Muscle layer of duodenum (tissue), 2 donors: ENCODE data around the gene MRGPRG.

Experiments used
- H3K27ac ChIP-seq: one replicate; pipeline ENCODE4 v1.7.0; 2013; ENCODE audit warnings: mild to moderate bottlenecking, low read length
- H3K27me3 ChIP-seq: one replicate; pipeline ENCODE4 v1.7.0; 2013; ENCODE audit warnings: low read depth, mild to moderate bottlenecking, control low read depth, low read length
- H3K36me3 ChIP-seq, 2 donors: one replicate each; pipeline ENCODE4 v1.7.0; 2013; ENCODE audit warnings: low read length in 2 of 2, control low read depth in 1 of 2, mild to moderate bottlenecking in 1 of 2; ENCODE audit not compliant: insufficient read depth in 2 of 2, control insufficient read depth in 1 of 2
- H3K4me1 ChIP-seq, 2 donors: one replicate each; pipeline ENCODE4 v1.7.0; 2013; ENCODE audit warnings: low read length in 2 of 2, mild to moderate bottlenecking in 2 of 2, control low read depth in 1 of 2, moderate library complexity in 1 of 2; ENCODE audit not compliant: insufficient read depth in 2 of 2, control insufficient read depth in 1 of 2
- H3K4me3 ChIP-seq, 2 donors: one replicate each; pipeline ENCODE4 v1.7.0; 2013; ENCODE audit warnings: low read length in 2 of 2, low read depth in 1 of 2, mild to moderate bottlenecking in 1 of 2
- H3K9me3 ChIP-seq, 2 donors: one replicate each; pipeline ENCODE4 v1.7.0; 2013; ENCODE audit warnings: low read length in 2 of 2, control low read depth in 1 of 2, mild to moderate bottlenecking in 1 of 2; ENCODE audit not compliant: control insufficient read depth in 1 of 2
- donor health status: healthy.

The MRGPRG gene

GRCh38 chr11:3216027-3216525 lies 2.5 kb downstream of the MRGPRG start:
- Histone ChIP-seq H3K36me3 (no peaks in the 10 kb centered on the region), H3K4me3 (no peak overlapping the region), H3K9me3 (peaks cover 0 to 6% of the 10 kb centered on the region in 2 donors), H3K27me3 (peaks cover 11% of the 10 kb centered on the region), H3K4me1 (peaks cover 0 to 4% of the 10 kb centered on the region in 2 donors), H3K27ac (no peak overlapping the region)

DNA sequence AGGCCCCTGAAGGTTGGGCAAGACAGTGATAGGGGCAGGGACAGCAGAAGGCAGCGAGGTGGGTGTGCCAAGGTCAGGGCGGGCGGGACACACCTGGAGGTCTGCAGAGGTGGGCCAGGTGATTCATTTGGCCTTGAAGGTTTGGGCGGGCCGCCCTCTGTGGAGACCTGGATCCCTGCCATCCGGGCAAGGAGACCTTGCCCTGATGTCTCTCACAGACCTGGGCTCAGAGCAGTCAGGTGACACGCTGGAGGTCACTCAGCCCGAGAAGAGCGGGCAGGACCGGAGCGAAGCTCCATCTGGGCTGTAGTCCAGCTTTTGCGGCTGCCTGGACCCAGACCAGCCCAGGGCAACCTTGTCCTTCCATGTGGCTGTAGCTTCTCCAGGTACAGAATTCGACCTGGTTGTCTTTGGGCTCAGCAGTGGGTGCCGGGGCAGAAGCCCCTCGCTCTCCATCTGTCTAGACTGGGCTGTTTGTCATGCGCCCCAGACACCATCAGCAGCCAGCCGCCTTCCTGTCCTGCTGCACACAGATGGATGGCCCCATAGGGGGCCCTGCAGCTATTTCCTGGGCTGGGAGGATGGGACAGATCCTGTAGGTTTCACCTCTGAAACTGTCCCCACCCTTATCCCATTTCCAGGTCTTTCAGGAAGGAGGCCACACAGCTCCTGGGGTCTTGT lies 3.1 kb downstream of the MRGPRG start:
- peaks cover 7% of the 10 kb centered on the region for H3K27me3 ChIP-seq
- no peaks in the 10 kb centered on the region for H3K36me3 ChIP-seq
- H3K27ac ChIP-seq, result no peak overlapping the region
- no peak overlapping the region for H3K4me3 ChIP-seq
- H3K9me3 ChIP-seq, result peaks cover 0 to 6% of the 10 kb centered on the region in 2 donors
- peaks cover 0 to 4% of the 10 kb centered on the region in 2 donors for H3K4me1 ChIP-seq

DNA sequence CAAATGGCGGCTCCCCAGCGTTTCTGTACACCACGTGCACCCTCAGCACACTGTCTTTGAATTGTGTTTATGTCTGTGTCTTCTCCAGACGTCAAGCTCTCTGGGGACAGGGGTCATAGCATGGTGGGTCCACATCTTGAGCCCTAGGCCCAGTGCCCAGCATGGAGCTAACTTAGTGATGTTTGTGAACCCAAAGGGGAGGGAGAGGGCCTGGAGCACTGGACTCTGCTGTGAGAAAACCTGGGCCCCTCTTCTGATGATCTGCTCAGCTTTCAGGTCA lies 4.3 kb downstream of the MRGPRG start:
- Histone ChIP-seq H3K9me3 (peaks cover 0 to 6% of the 10 kb centered on the region in 2 donors), H3K4me3 (no peak overlapping the region), H3K27me3 (peaks cover 5% of the 10 kb centered on the region), H3K4me1 (peaks cover 0 to 4% of the 10 kb centered on the region in 2 donors), H3K36me3 (no peaks in the 10 kb centered on the region), H3K27ac (no peak overlapping the region)

DNA sequence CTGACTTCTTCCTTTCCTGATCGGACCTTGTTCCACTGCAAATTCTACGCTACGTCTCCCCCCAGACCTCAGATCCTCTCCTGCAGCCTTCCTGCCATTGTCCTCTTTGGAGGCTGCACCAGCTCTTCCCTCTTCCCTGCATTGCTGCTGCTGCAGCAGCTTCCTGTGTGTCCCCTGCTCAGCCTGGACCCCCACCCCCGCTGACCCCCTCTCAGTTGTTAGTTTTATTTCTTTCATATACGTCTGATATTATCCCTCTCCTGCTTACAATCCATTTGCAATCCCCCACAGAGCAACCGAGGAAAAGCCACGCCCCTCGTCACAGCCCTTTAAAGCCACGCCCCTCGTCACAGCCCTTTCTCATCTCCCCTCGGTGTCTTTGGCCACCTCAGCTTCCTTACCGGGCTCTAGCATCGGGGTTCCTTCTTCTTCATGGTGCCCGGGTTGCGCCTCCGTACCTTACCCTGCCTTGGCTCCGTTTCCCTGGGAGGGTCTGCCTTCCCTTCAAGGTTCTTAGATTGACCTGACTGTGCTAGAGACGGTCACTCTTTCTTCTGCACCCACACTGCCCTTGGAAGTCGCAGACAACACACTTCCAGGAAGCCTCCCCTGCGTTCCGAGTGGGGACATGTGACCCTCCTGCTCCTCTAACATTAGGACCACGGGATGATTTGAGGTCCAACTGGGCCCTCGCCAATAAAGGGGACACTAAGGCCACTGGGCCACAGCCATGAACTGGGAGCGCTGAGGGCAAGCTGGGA lies 4.8 kb downstream of the MRGPRG start:
- Histone ChIP-seq H3K27me3 (peaks cover 3% of the 10 kb centered on the region), H3K4me1 (peaks cover 0 to 4% of the 10 kb centered on the region in 2 donors), H3K4me3 (no peak overlapping the region)

GRCh38 chr11:3208272-3208671 lies 10.3 kb downstream of the MRGPRG start:
- peaks cover 6% of the 10 kb centered on the region for H3K27me3 ChIP-seq
- peaks cover 0 to 10% of the 10 kb centered on the region in 2 donors for H3K4me1 ChIP-seq
- H3K4me3 ChIP-seq, result no peak overlapping the region
- H3K9me3 ChIP-seq, result peaks cover 0 to 6% of the 10 kb centered on the region in 2 donors
- H3K27ac ChIP-seq, result no peak overlapping the region
- H3K36me3 ChIP-seq, result no peaks in the 10 kb centered on the region

More for the DNA sequence above, 4.8 kb downstream of the MRGPRG start:
- H3K9me3 ChIP-seq, result peaks cover 0 to 6% of the 10 kb centered on the region in 2 donors
- no peak overlapping the region for H3K27ac ChIP-seq
- no peaks in the 10 kb centered on the region for H3K36me3 ChIP-seq

GRCh38 chr11:3207526-3208189 lies 11.0 kb downstream of the MRGPRG start:
- Histone ChIP-seq H3K9me3 (peaks cover 0 to 6% of the 10 kb centered on the region in 2 donors), H3K27ac (no peak overlapping the region), H3K27me3 (peaks cover 9% of the 10 kb centered on the region), H3K4me3 (no peak overlapping the region), H3K36me3 (no peaks in the 10 kb centered on the region), H3K4me1 (peaks cover 0 to 17% of the 10 kb centered on the region in 2 donors)

GRCh38 chr11:3206922-3207204 lies 11.8 kb downstream of the MRGPRG start:
- peaks cover 0 to 17% of the 10 kb centered on the region in 2 donors for H3K4me1 ChIP-seq
- no peaks in the 10 kb centered on the region for H3K36me3 ChIP-seq
- H3K4me3 ChIP-seq, result no peak overlapping the region
- peaks cover 11% of the 10 kb centered on the region for H3K27me3 ChIP-seq
- no peak overlapping the region for H3K27ac ChIP-seq
- peaks cover 0 to 6% of the 10 kb centered on the region in 2 donors for H3K9me3 ChIP-seq

- Histone ChIP-seq H3K9me3 (peaks cover 0 to 2% of the 10 kb centered on the region in 2 donors), H3K4me1 (peaks cover 0 to 17% of the 10 kb centered on the region in 2 donors), H3K27me3 (peaks cover 16% of the 10 kb centered on the region), H3K27ac (no peak overlapping the region), H3K36me3 (no peaks in the 10 kb centered on the region), H3K4me3 (no peak overlapping the region)
Measured at GRCh38 chr11:3206156-3206921, 12.3 kb downstream of the MRGPRG start.

DNA sequence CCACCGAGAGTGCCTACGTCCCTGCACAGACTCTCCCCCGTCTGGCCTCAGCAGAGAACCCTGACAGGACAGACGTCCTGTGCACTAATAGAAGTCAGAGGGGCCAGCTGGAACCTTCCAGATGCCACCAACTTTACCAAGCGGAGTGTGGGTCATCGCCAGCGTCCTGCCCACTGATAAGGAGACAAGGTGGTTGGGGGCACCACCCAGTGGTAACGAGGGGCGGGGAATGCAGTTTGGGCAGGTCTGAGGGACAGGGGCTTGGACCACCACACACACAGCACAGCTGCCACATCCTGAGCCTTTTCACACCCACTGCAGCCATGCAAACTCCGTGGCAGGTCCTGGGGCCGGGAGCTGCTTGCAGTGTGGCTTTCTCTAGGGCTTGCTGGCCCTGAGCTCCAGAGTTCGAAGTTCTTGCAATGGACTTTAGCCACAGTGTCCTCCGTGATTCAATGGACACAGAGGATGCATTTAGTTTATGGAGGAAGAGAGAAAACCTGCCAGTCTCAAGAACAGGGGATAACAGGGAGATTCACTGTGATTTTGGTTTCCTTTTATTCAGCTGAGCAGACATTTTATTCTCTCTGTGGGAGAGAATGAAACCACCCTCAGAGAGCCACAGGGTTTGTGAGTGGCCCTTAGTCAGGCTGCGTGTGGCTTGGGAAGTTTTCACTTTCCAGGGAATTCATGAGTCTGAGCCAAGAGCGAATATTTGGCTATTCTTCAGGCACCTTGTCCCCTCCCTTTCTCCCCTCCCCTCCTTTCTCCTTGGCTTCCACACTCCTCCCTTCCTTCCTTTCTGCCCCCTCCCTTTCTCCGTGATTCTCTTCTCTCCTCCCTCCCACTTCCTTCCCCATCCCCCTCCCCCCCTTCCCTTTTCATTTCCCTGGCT lies 13.1 kb downstream of the MRGPRG start:
- H3K4me3 ChIP-seq, result peak overlapping the region in 1 of 2 donors; percentile 28
- no peaks in the 10 kb centered on the region for H3K36me3 ChIP-seq
- no peaks in the 10 kb centered on the region for H3K9me3 ChIP-seq
- no peak overlapping the region for H3K27ac ChIP-seq
- peaks cover 17% of the 10 kb centered on the region for H3K27me3 ChIP-seq
- H3K4me1 ChIP-seq, result peaks cover 0 to 17% of the 10 kb centered on the region in 2 donors

DNA sequence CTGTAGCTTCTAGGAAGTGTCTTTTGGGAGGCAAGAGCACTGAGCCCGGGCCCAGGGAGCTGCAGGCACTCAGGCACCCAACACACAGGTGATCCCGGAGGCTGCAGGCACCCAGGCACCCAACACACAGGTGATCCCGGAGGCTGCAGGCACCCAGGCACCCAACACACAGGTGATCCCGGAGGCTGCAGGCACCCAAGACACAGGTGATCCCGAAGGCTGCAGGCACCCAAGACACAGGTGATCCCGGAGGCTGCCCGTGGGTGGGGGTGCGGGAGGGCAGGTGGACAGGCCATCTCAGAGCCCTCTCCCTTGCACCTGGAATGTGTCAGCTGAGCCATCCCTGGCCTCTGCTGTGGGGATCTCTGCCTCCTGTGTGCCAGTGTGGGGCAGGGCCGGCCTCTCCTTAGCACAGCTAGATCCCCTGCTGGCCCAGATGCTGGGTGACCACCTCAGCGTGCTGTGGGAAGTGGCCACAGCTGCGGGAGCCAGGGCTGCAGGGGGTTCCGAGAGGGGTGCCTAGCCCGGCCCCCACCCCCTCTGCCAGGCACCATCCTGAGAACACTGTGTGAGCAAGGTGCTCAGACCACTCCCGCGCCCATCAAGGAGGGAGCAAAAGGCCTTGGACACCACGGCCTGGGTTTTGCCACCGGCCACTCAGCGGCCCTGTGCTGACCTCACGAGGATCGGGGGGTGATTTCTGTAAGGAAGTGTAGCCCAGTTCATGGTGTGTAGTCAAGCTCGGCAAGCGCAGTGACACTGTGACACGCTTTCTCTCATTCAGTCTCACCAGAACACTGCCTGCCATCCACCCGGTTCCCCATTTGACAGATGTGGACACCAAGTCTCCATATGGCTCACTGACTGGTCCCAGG lies 14.2 kb downstream of the MRGPRG start:
- no peak overlapping the region for H3K27ac ChIP-seq
- H3K27me3 ChIP-seq, result peaks cover 17% of the 10 kb centered on the region
- H3K4me3 ChIP-seq, result no peak overlapping the region
- no peaks in the 10 kb centered on the region for H3K9me3 ChIP-seq
- no peaks in the 10 kb centered on the region for H3K36me3 ChIP-seq
- peaks cover 0 to 17% of the 10 kb centered on the region in 2 donors for H3K4me1 ChIP-seq
